ENCODE data around the gene TMED10. TPM values are rescaled to one million over a fixed set of nuclear protein-coding genes. Genes with fewer than 3 reads are reported as not detected.

TMED10 gene
- total RNA-seq, 1 donor from 2014 or later = 220 TPM

- Mint-ChIP-seq H3K36me3 (no peaks in the 10 kb centered on the region), H3K27ac (no peak overlapping the region), H3K4me1 (peaks cover 11% of the 10 kb centered on the region), H3K4me3 (no peak overlapping the region), H3K9me3 (peaks cover 3% of the 10 kb centered on the region), H3K27me3 (ENCODE audit: insufficient read depth, low read depth) (peaks cover 27% of the 10 kb centered on the region)
- no peak for DNase-seq (ENCODE audit: low spot score)
- H3K9me3 ChIP-seq (ENCODE audit: low read depth) = no peaks in the 10 kb centered on the region
- no peak for TF ChIP-seq EZH2phosphoT487 (IDR thresholded peaks at IDR 0.05)
- TF ChIP-seq EZH2 (IDR thresholded peaks at IDR 0.05) = no peak
- no peak for TF ChIP-seq CTCF (IDR thresholded peaks at IDR 0.05)
- no peaks in the 10 kb centered on the region for H3K36me3 ChIP-seq
- no peak overlapping the region for H2AFZ ChIP-seq (replicated peaks)
- no peak overlapping the region for H3K9ac ChIP-seq
- H3K4me2 ChIP-seq = no peak overlapping the region
- H3K27ac ChIP-seq = no peak overlapping the region
- H3K27me3 ChIP-seq = no peaks in the 10 kb centered on the region
- H3K4me3 ChIP-seq = no peak overlapping the region
- peaks cover 17% of the 10 kb centered on the region for H3K4me1 ChIP-seq
- no peaks in the 10 kb centered on the region for H3K79me2 ChIP-seq (ENCODE audit: low read depth)
- H3F3A ChIP-seq (ENCODE audit: low read depth) = peaks cover 12% of the 10 kb centered on the region
- H4K20me1 ChIP-seq (ENCODE audit: low read depth) = no peaks in the 10 kb centered on the region
Observed at GRCh38 chr14:75184492-75184891, 8.1 kb upstream of the TMED10 start.

- H3K27me3 ChIP-seq = no peaks in the 10 kb centered on the region
- peaks cover 11% of the 10 kb centered on the region for H3K4me1 Mint-ChIP-seq
- H4K20me1 ChIP-seq (ENCODE audit: low read depth) = no peaks in the 10 kb centered on the region
- peaks cover 12% of the 10 kb centered on the region for H3F3A ChIP-seq (ENCODE audit: low read depth)
- no peak overlapping the region for H3K27ac ChIP-seq
- no peaks in the 10 kb centered on the region for H3K9me3 Mint-ChIP-seq
- no peak for TF ChIP-seq CTCF (IDR thresholded peaks at IDR 0.05)
- no peak for TF ChIP-seq EZH2phosphoT487 (IDR thresholded peaks at IDR 0.05)
- no peak for TF ChIP-seq EZH2 (IDR thresholded peaks at IDR 0.05)
- no peak for DNase-seq (ENCODE audit: low spot score)
- peaks cover 27% of the 10 kb centered on the region for H3K27me3 Mint-ChIP-seq (ENCODE audit: insufficient read depth, low read depth)
- H3K4me2 ChIP-seq = no peak overlapping the region
- H3K36me3 Mint-ChIP-seq = no peaks in the 10 kb centered on the region
- no peak overlapping the region for H3K4me3 Mint-ChIP-seq
- H3K9ac ChIP-seq = no peak overlapping the region
- no peak overlapping the region for H3K27ac Mint-ChIP-seq
- no peaks in the 10 kb centered on the region for H3K79me2 ChIP-seq (ENCODE audit: low read depth)
- no peak overlapping the region for H2AFZ ChIP-seq (replicated peaks)
- H3K36me3 ChIP-seq = no peaks in the 10 kb centered on the region
- no peak overlapping the region for H3K4me3 ChIP-seq
- peaks cover 17% of the 10 kb centered on the region for H3K4me1 ChIP-seq
- H3K9me3 ChIP-seq (ENCODE audit: low read depth) = no peaks in the 10 kb centered on the region
Observed at GRCh38 chr14:75184039-75184438, 7.6 kb upstream of the TMED10 start.

- no peak overlapping the region for H3K27ac Mint-ChIP-seq
Observed at GRCh38 chr14:75183225-75183624, 6.8 kb upstream of the TMED10 start.

More at GRCh38 chr14:75183225-75183624, 6.8 kb upstream of the TMED10 start:
- no peak for DNase-seq (ENCODE audit: low spot score)
- Histone ChIP-seq H3K4me2 (no peak overlapping the region), H3K9me3 (ENCODE audit: low read depth) (no peaks in the 10 kb centered on the region), H3K9ac (no peak overlapping the region), H3K27me3 (no peaks in the 10 kb centered on the region), H3F3A (ENCODE audit: low read depth) (peaks cover 12% of the 10 kb centered on the region), H3K79me2 (ENCODE audit: low read depth) (no peaks in the 10 kb centered on the region), H3K36me3 (no peaks in the 10 kb centered on the region), H3K4me1 (peaks cover 17% of the 10 kb centered on the region), H4K20me1 (ENCODE audit: low read depth) (no peaks in the 10 kb centered on the region), H3K4me3 (no peak overlapping the region), H3K27ac (no peak overlapping the region), H2AFZ (replicated peaks) (no peak overlapping the region)
- Mint-ChIP-seq H3K27me3 (ENCODE audit: insufficient read depth, low read depth) (peaks cover 27% of the 10 kb centered on the region), H3K4me3 (no peak overlapping the region), H3K9me3 (no peaks in the 10 kb centered on the region), H3K36me3 (no peaks in the 10 kb centered on the region), H3K4me1 (peaks cover 11% of the 10 kb centered on the region)
- TF ChIP-seq CTCF (IDR thresholded peaks at IDR 0.05) (no peak), EZH2 (IDR thresholded peaks at IDR 0.05) (no peak), EZH2phosphoT487 (IDR thresholded peaks at IDR 0.05) (no peak)

Measured in neural progenitor cell (in vitro differentiated cells).